Neutrophil (primary cell): Measurements from ENCODE around the gene RUNX2.

Experiments used
- H3K27ac ChIP-seq: fragments of 200-600 bp; sonication (generic); 2 replicates; pipeline ENCODE4 v1.5.1; 2016; ENCODE audit warnings: mild to moderate bottlenecking, moderate library complexity
- H3K27me3 ChIP-seq: fragments of 200-600 bp; sonication (generic); 2 replicates; pipeline ENCODE4 v1.6.0; 2016; ENCODE audit warnings: mild to moderate bottlenecking
- H3K36me3 ChIP-seq: fragments of 200-600 bp; sonication (generic); 2 replicates; pipeline ENCODE4 v1.5.1; 2017
- H3K4me1 ChIP-seq, 2 experiments: fragments of 200-600 bp in 1 of 2; sonication (generic) in 1 of 2; 1 replicate in 1 of 2; 2 replicates in 1 of 2; pipeline versions ENCODE4 v1.5.1 to v1.6.1; 2013 to 2016; ENCODE audit warnings: low read depth in 1 of 2, low read length in 1 of 2, mild to moderate bottlenecking in 1 of 2, moderate library complexity in 1 of 2; ENCODE audit not compliant: control insufficient read depth in 1 of 2, insufficient read depth in 1 of 2
- H3K4me3 ChIP-seq, 2 experiments: fragments of 200-600 bp in 1 of 2; sonication (generic) in 1 of 2; 1 replicate in 1 of 2; 2 replicates in 1 of 2; pipeline ENCODE4 v1.5.1; 2013 to 2016; ENCODE audit warnings: low read depth in 1 of 2, low read length in 1 of 2, mild to moderate bottlenecking in 1 of 2, moderate library complexity in 1 of 2
- H3K9me3 ChIP-seq: fragments of 200-600 bp; sonication (generic); 2 replicates; pipeline ENCODE4 v1.5.1; 2016
- TF ChIP-seq, protein P1 (sequence below): fragments of 200-600 bp; sonication (generic); IDR thresholded peaks from 2 replicates; pipeline ENCODE4 v1.5.1; 2016; ENCODE audit warnings: antibody characterized with exemption

Gene RUNX2

GRCh38 chr6:45684476-45684875, 356.3 kb downstream of the RUNX2 start:
- H3K9me3 ChIP-seq, result no peaks in the 10 kb centered on the region
- H3K4me1 ChIP-seq, result no peaks in the 10 kb centered on the region
- no peak overlapping the region for H3K27ac ChIP-seq
- H3K4me3 ChIP-seq, result no peak overlapping the region
- no peaks in the 10 kb centered on the region for H3K36me3 ChIP-seq
- TF ChIP-seq, protein P1, sequence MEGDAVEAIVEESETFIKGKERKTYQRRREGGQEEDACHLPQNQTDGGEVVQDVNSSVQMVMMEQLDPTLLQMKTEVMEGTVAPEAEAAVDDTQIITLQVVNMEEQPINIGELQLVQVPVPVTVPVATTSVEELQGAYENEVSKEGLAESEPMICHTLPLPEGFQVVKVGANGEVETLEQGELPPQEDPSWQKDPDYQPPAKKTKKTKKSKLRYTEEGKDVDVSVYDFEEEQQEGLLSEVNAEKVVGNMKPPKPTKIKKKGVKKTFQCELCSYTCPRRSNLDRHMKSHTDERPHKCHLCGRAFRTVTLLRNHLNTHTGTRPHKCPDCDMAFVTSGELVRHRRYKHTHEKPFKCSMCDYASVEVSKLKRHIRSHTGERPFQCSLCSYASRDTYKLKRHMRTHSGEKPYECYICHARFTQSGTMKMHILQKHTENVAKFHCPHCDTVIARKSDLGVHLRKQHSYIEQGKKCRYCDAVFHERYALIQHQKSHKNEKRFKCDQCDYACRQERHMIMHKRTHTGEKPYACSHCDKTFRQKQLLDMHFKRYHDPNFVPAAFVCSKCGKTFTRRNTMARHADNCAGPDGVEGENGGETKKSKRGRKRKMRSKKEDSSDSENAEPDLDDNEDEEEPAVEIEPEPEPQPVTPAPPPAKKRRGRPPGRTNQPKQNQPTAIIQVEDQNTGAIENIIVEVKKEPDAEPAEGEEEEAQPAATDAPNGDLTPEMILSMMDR, result no peak
- H3K27me3 ChIP-seq, result no peaks in the 10 kb centered on the region

DNA sequence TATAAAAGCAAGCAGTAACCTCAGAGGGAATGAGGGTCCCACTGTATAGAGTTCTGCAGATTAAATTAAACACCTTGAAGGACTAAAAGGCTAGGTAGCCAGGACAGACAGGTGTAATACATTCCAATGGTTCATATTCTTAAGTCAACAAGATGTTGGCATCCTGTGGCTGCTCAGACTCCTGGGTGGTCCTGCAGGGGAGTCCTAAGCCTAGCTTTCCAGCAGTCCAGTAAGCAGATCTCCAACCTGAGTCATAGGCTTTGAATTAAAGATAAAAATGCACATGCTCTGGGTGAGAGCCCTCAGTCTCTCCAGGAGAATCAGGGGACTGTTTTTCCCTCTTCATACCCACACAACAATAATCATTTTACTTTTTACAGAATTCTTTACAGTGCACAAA, 356.9 kb downstream of the RUNX2 start:
- H3K27me3 ChIP-seq, result no peaks in the 10 kb centered on the region
- TF ChIP-seq, protein P1, result no peak

DNA sequence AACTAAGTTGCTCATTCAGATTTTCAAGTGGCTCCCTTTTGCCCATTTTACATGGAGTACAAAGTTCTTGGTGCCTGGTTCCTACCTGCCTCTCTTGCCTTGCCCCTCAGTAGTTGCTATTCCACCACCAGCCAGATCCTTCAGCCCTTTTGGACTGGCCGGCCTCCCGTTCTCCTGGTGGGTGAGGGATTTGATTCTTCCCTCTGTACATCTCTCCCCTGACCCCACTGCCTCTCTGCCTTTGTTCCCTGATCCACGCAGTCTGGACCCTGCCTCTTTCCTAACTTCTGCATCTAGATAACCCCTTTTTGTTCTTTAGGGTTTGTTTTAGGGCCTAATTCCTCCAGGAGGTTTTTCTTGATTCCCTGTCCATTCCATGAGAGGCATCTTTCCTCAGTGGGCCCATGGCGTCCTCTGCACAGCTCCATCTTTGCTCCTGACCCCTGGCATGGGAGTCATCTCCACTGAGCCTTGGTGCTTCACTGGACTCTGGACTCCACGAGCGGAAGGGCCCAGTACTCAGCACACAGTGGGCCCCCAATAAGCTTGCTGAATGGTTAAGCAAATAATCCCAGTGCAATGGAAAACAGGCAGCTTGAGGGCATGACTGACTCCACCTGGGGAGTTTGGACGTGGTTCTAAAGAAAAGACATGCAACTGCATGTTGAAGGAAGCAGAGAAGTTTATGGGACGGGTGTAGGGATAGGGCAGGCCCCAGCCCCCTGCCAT, 358.9 kb downstream of the RUNX2 start:
- Histone ChIP-seq H3K27ac (no peak overlapping the region), H3K4me3 (no peak overlapping the region), H3K36me3 (no peaks in the 10 kb centered on the region), H3K9me3 (no peaks in the 10 kb centered on the region), H3K27me3 (no peaks in the 10 kb centered on the region), H3K4me1 (no peaks in the 10 kb centered on the region)
- TF ChIP-seq, protein P1, result no peak

More for the DNA sequence above, 356.9 kb downstream of the RUNX2 start:
- no peaks in the 10 kb centered on the region for H3K4me1 ChIP-seq
- no peak overlapping the region for H3K4me3 ChIP-seq
- H3K27ac ChIP-seq, result no peak overlapping the region
- H3K36me3 ChIP-seq, result no peaks in the 10 kb centered on the region
- H3K9me3 ChIP-seq, result no peaks in the 10 kb centered on the region

DNA sequence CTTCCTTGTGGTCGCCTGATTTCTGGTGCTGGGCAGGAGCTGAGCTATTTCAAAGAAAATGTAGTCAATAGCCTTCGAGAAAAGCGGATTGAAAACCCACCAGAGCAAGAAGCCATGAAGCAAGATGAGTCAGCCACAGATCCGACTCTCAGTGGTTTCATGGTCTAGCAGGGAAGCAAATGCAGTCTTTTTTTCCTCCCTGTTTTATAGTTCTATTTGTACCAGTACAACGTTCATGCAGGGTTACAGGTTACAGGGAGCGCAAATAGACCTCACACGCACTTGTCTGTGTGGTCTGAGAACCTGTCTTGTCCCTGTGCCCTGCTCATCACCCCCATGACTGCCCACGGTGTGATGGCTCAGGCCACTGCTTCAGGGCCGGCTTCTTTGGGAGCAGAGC, 359.4 kb downstream of the RUNX2 start:
- TF ChIP-seq, protein P1, result no peak
- no peak overlapping the region for H3K27ac ChIP-seq
- H3K4me1 ChIP-seq, result no peaks in the 10 kb centered on the region
- no peaks in the 10 kb centered on the region for H3K27me3 ChIP-seq
- no peaks in the 10 kb centered on the region for H3K36me3 ChIP-seq
- H3K4me3 ChIP-seq, result no peak overlapping the region
- no peaks in the 10 kb centered on the region for H3K9me3 ChIP-seq

DNA sequence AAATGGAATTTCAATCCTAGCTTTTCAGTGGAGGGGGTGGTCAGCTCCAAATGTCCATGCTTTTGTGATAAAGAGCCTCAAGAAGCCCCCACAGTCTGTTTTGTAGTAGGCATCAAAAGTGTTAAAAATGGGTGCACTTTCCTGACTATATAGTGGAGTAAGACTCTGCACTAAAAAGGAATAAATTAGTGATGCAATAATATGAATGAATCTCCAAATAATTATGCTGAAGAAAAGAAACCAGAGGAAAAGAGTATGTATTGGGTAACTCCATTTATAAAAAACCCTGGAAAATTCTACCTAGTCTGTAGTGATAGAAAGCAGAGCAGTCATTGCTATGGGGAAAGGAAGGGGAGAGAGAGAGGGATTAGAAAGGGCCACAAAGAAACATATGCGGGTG, 360.1 kb downstream of the RUNX2 start:
- TF ChIP-seq, protein P1, result no peak
- Histone ChIP-seq H3K4me1 (no peaks in the 10 kb centered on the region), H3K4me3 (no peak overlapping the region), H3K9me3 (no peaks in the 10 kb centered on the region), H3K36me3 (no peaks in the 10 kb centered on the region), H3K27me3 (no peaks in the 10 kb centered on the region), H3K27ac (no peak overlapping the region)
